ENCODE measurements around the gene SLC22A23.

Gene SLC22A23

DNA sequence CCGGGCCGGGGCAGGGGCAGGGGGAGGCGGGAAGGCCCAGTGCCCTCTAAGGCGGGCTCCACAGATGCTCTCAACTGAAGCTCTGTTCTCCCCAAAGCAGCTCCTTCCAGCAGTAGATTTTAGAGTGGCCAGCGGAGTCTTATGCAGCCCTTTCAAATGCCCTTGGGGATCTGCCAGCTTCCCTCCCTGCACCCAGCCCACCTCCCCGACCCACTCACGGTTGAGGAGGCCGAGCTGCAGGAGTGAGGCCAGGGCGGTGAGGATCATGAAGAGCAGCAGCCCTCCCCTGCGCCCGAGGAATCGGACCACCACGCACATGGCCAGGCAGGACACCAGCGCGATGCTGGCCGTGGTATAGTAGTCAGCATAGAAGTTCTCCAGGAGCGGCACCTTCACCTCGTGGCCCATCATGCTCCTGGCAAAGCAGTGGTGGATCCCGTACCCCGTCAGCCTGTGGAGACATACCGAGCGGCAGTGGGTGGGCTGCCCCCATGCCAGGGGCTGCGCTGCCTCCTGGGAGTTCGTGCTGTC is 170.1 kb downstream of the SLC22A23 start:
- TF ChIP-seq, protein P1, sequence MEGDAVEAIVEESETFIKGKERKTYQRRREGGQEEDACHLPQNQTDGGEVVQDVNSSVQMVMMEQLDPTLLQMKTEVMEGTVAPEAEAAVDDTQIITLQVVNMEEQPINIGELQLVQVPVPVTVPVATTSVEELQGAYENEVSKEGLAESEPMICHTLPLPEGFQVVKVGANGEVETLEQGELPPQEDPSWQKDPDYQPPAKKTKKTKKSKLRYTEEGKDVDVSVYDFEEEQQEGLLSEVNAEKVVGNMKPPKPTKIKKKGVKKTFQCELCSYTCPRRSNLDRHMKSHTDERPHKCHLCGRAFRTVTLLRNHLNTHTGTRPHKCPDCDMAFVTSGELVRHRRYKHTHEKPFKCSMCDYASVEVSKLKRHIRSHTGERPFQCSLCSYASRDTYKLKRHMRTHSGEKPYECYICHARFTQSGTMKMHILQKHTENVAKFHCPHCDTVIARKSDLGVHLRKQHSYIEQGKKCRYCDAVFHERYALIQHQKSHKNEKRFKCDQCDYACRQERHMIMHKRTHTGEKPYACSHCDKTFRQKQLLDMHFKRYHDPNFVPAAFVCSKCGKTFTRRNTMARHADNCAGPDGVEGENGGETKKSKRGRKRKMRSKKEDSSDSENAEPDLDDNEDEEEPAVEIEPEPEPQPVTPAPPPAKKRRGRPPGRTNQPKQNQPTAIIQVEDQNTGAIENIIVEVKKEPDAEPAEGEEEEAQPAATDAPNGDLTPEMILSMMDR (conservative IDR thresholded peaks at IDR 0.05), result no peak
- no peak for TF ChIP-seq ZFX (IDR thresholded peaks at IDR 0.05)
- H3K27ac ChIP-seq, result no peak overlapping the region

DNA sequence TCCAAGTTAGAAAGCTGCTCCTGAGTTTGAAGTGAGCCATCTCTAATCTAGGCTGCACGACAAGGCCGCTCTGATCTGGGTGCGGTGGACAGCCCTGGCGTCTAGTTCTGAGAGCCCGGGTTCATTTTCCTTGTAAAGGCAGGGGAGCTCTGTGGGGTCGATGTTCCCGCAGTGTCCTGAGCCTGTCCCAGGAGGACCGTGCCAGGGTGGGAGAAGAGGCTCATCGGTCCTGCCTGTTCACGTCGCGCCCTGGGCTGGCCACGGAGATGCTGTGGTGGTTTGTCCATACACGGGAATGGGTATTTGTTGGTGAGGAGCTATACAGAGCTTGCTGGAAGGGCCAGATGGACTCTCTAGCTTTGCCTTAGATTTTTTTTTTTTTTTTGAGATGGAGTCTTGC is 171.1 kb downstream of the SLC22A23 start:
- TF ChIP-seq ZFX (IDR thresholded peaks at IDR 0.05), result no peak
- TF ChIP-seq, protein P1 (conservative IDR thresholded peaks at IDR 0.05), result no peak
- no peak overlapping the region for H3K27ac ChIP-seq

DNA sequence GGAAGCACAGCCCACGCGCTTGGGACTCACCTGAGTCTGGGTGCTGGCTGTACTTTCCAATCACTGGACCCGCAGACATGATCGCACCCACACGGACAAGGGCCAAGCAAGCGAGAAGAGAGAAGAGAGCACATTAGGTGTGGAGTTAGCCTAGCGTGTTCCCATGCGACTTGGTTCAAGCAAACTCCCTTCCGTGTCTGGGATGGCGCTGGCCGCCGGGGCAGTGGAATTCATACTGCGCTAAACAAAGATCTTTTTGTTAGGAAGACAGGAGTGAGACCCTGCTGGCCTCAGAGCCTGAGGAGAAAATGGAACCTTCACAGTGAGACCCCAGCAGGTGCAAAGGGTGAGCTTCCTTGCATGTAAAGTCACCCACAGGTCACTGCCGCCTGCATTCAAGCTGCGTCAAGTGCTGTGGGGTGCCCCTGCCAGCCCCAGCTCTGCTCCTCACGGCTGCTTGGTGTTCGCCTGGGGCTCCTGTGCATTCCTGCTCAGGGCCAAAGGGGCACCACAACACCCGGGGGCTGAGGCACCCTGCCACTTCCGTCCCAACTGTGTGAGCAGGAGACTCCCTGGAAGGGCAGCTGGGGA is 171.7 kb downstream of the SLC22A23 start:
- no peak for TF ChIP-seq ZFX (IDR thresholded peaks at IDR 0.05)
- TF ChIP-seq, protein P1 (conservative IDR thresholded peaks at IDR 0.05), result no peak
- peak overlapping the region; percentile 46; the same call in 1 of the 2 replicates for H3K27ac ChIP-seq

DNA sequence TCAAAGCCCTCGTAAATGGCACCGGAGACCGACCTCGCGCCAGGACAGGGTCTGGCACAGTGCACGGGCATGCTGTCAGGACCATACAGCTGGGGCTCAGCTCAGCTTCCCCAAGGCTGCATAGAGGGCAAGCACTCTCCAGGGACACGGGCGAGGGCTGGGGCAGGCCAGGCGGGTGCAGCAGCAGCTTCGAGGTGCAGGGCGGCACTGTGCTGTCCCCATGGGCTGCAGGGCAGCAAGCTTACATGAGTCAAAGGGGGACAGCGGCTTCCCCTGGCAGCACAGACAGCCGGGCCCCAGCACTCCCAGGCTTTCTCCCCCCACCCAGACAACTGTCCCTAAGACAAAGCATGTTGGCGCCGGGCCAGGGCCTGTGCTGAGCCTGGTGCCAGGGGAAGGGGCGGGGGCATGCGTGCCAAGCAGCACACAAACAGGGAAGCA is 172.4 kb downstream of the SLC22A23 start:
- H3K27ac ChIP-seq, result peak overlapping the region; percentile 46
- TF ChIP-seq, protein P1 (conservative IDR thresholded peaks at IDR 0.05), result no peak
- no peak for TF ChIP-seq ZFX (IDR thresholded peaks at IDR 0.05)

DNA sequence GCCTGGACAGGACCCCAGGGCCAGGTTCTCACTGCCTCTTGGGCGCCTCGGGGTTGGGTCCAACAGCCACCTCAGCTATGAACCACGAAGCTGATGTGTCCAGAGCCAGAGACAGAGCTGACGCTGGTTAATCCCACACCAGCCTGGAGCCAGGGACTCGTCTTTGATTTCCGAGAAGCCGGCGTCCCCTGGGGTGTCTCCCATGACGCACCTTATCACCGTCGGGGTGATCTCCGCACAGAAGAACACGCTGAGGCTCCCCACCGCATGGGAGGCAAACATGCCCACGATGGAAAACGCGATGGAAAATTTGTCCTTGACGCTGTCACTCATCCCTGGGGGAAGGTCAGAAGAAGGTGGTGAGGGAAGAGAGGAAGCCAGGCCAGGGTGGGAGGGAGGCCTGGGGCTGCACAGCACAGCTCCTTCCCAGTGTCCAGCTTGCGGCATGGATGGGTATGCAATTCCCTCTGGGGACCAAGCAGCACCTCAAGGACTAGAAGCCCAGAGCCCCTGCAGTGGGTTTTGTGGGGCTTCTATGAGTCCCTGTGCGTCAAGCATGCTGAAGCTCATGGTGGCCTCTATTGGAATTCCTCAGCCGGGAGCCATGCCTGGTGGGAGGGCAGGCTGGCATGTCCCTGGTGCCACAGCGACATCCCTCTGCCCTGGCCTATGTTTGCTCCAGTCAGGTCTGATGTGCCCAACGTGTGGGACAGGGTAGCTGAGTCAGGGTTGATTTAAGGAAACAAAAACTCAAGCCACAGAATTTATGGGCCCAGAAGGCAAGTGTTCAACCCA is 173.0 kb downstream of the SLC22A23 start:
- TF ChIP-seq, protein P1 (conservative IDR thresholded peaks at IDR 0.05), result no peak
- no peak for TF ChIP-seq ZFX (IDR thresholded peaks at IDR 0.05)
- peak overlapping the region; percentile 46 for H3K27ac ChIP-seq

DNA sequence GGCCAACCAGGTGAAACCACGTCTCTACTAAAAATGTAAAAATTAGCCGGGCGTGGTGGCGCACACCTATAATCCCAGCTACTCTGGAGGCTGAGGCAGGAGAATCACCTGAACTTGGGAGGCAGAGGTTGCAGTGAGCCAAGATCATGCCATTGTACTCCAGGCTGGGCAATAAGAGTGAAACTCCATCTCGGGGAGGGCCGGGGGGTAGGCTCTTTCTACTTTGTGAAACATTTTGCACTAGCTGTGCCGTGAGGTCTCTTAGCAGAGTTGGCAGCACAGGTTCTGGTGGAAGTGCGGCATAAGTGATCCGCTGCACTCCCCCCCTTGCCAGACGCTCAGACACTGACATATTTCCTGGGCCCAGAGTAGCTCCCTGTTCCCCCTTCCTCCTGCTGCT is 173.6 kb downstream of the SLC22A23 start:
- no peak overlapping the region; the same call in 1 of the 2 replicates for H3K27ac ChIP-seq
- TF ChIP-seq, protein P1 (conservative IDR thresholded peaks at IDR 0.05), result no peak
- TF ChIP-seq ZFX (IDR thresholded peaks at IDR 0.05), result no peak

Data from C4-2B (cell line).